DOHH2 (cell line): Measurements from ENCODE around the gene PCYT2.

Experiments
- H3F3A ChIP-seq: fragments of 200-600 bp; sonication (generic), shearing (Covaris generic); 2 replicates; pipeline ENCODE4 v1.6.0; 2016; ENCODE audit warnings: antibody characterized with exemption, mild to moderate bottlenecking; ENCODE audit not compliant: control insufficient read depth, insufficient read depth
- H3K27ac ChIP-seq: fragments of 200-600 bp; sonication (generic); 2 replicates; pipeline ENCODE4 v1.5.1; 2014; ENCODE audit warnings: low read depth, mild to moderate bottlenecking, low read length, moderate library complexity
- H3K27me3 ChIP-seq: fragments of 200-600 bp; sonication (generic); 2 replicates; pipeline ENCODE4 v1.6.1; 2014; ENCODE audit warnings: mild to moderate bottlenecking, low read length, mixed read lengths; ENCODE audit not compliant: control insufficient read depth
- H3K36me3 ChIP-seq: fragments of 200-600 bp; sonication (generic); 2 replicates; pipeline ENCODE4 v1.6.1; 2014; ENCODE audit warnings: mild to moderate bottlenecking, low read length, moderate library complexity, mixed read lengths; ENCODE audit not compliant: control insufficient read depth
- H3K4me1 ChIP-seq: fragments of 200-600 bp; sonication (generic); 2 replicates; pipeline ENCODE4 v1.6.1; 2014; ENCODE audit warnings: mild to moderate bottlenecking, low read length, mixed read lengths; ENCODE audit not compliant: control insufficient read depth
- H3K4me2 ChIP-seq: fragments of 200-600 bp; sonication (generic); 2 replicates; pipeline ENCODE4 v1.6.0; 2014; ENCODE audit warnings: mild to moderate bottlenecking, low read length, moderate library complexity
- H3K4me3 ChIP-seq: fragments of 200-600 bp; sonication (generic); 2 replicates; pipeline ENCODE4 v1.5.1; 2014; ENCODE audit warnings: mild to moderate bottlenecking, low read length, mixed read lengths
- H3K79me2 ChIP-seq: fragments of 200-600 bp; sonication (generic); 2 replicates; pipeline ENCODE4 v1.6.1; 2014; ENCODE audit warnings: mild to moderate bottlenecking, low read length, mixed read lengths; ENCODE audit not compliant: control insufficient read depth
- H3K9me2 ChIP-seq: fragments of 200-600 bp; sonication (generic); replicated peaks from 2 replicates; pipeline ENCODE4 v1.6.1; 2014; ENCODE audit warnings: mild to moderate bottlenecking, low read length, mixed read lengths; ENCODE audit not compliant: control insufficient read depth
- H3K9me3 ChIP-seq: fragments of 200-600 bp; sonication (generic); 2 replicates; pipeline ENCODE4 v1.6.1; 2014; ENCODE audit warnings: antibody characterized with exemption, low read length, mixed read lengths; ENCODE audit not compliant: control insufficient read depth, insufficient read depth
- H4K20me1 ChIP-seq: fragments of 200-600 bp; sonication (generic); 2 replicates; pipeline ENCODE4 v1.6.0; 2014; ENCODE audit warnings: low read depth, mild to moderate bottlenecking, antibody characterized with exemption, low read length, moderate library complexity; ENCODE audit not compliant: control insufficient read depth, insufficient read depth
- CTCF ChIP-seq: fragments of 200-600 bp; sonication (generic); IDR thresholded peaks from one replicate; pipeline ENCODE4 v1.5.1; 2014; ENCODE audit warnings: antibody characterized with exemption, mild to moderate bottlenecking, low read depth, low read length; ENCODE audit not compliant: poor library complexity, severe bottlenecking
- EZH2phosphoT487 ChIP-seq: fragments of 200-600 bp; sonication (generic); IDR thresholded peaks from 2 replicates; pipeline ENCODE4 v1.6.1; 2017; ENCODE audit warnings: borderline replicate concordance, mild to moderate bottlenecking, antibody characterized with exemption, low read length, moderate library complexity, mixed read lengths

Gene PCYT2

GRCh38 chr17:81914103-81914850 lies 3.1 kb upstream of the PCYT2 start:
- Histone ChIP-seq H3K27ac (no peak overlapping the region), H3K79me2 (peaks cover 51% of the 10 kb centered on the region), H3K4me2 (no peak overlapping the region), H3F3A (peaks cover 10% of the 10 kb centered on the region), H3K36me3 (peaks cover 66% of the 10 kb centered on the region), H3K9me2 (no peaks in the 10 kb centered on the region), H3K4me1 (peaks cover 32% of the 10 kb centered on the region), H3K27me3 (no peaks in the 10 kb centered on the region), H4K20me1 (peaks cover 23% of the 10 kb centered on the region; the same call in 1 of the 2 replicates), H3K4me3 (no peak overlapping the region), H3K9me3 (no peaks in the 10 kb centered on the region)
- TF ChIP-seq CTCF (no peak), EZH2phosphoT487 (no peak)

GRCh38 chr17:81913394-81914102 lies 2.3 kb upstream of the PCYT2 start:
- TF ChIP-seq CTCF = no peak
- TF ChIP-seq EZH2phosphoT487 = no peak
- H3K4me2 ChIP-seq = no peak overlapping the region
- peaks cover 72% of the 10 kb centered on the region for H3K36me3 ChIP-seq
- H3K27ac ChIP-seq = no peak overlapping the region
- no peaks in the 10 kb centered on the region for H3K9me3 ChIP-seq
- peaks cover 51% of the 10 kb centered on the region for H3K79me2 ChIP-seq
- peaks cover 23% of the 10 kb centered on the region; the same call in 1 of the 2 replicates for H4K20me1 ChIP-seq
- no peaks in the 10 kb centered on the region for H3K27me3 ChIP-seq
- no peak overlapping the region for H3K4me3 ChIP-seq
- H3K4me1 ChIP-seq = peaks cover 32% of the 10 kb centered on the region
- peaks cover 10% of the 10 kb centered on the region for H3F3A ChIP-seq
- H3K9me2 ChIP-seq = no peaks in the 10 kb centered on the region

- H3K27me3 ChIP-seq = no peaks in the 10 kb centered on the region
- H3K4me1 ChIP-seq = peaks cover 27% of the 10 kb centered on the region
- peaks cover 23% of the 10 kb centered on the region; the same call in 1 of the 2 replicates for H4K20me1 ChIP-seq
- H3K27ac ChIP-seq = no peak overlapping the region
- H3K36me3 ChIP-seq = peaks cover 80% of the 10 kb centered on the region
- no peak for TF ChIP-seq EZH2phosphoT487
- no peak for TF ChIP-seq CTCF
- H3K9me2 ChIP-seq = no peaks in the 10 kb centered on the region
- H3K79me2 ChIP-seq = peaks cover 45% of the 10 kb centered on the region
- H3K9me3 ChIP-seq = no peaks in the 10 kb centered on the region
- peaks cover 10% of the 10 kb centered on the region for H3F3A ChIP-seq
- H3K4me2 ChIP-seq = no peak overlapping the region
- no peak overlapping the region for H3K4me3 ChIP-seq
Observed at GRCh38 chr17:81912441-81913309, 1.5 kb upstream of the PCYT2 start.
